EH (cell line): ENCODE data around the gene SEPTIN8.
A peak's percentile ranks its signal among the peaks of the same experiment; 100 is the strongest.

ENCODE experiments used
- DNase-seq: peaks from one replicate; pipeline ENCODE4 v3.0.0-alpha.2; 2015; ENCODE audit warnings: low read depth

Gene SEPTIN8

DNA sequence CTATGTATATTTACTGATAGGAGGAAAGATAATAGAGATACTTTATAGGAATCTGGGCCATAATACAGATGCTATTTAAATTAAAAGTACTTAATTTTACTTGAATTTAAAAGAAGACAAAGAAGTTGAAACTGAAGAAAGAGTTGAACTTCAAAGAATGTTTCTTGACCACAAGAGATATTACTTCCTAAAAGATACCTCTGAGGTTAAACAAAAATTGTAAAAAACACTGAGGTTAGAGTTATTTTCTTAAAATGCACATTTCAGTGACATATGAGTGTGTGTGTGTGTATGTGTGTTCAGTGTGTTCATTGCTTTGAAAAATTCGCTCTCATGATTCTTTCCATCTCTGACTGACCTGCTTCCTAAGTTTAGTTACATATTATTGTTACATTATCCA is 3.5 kb upstream of the SEPTIN8 start:
- DNase-seq = no peak

DNA sequence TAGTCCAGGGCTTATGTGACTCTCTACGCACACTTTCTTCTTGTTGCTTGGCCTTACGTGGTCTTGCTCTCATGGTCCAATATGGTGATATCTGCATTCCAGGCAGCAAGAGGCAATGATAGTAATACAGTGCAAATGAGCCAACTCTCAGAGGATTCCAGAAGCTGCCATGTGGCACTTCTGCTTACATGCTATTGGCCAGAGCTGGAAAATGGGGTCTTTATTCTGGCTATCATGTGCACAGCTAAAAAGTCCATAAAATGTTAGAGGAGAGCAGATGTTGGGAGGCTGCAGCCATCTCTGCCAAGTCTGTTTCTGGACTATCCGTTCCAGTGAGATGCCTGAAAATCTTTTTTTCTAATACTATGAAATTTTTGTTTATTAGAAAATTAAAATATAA is 2.9 kb upstream of the SEPTIN8 start:
- DNase-seq = no peak

DNA sequence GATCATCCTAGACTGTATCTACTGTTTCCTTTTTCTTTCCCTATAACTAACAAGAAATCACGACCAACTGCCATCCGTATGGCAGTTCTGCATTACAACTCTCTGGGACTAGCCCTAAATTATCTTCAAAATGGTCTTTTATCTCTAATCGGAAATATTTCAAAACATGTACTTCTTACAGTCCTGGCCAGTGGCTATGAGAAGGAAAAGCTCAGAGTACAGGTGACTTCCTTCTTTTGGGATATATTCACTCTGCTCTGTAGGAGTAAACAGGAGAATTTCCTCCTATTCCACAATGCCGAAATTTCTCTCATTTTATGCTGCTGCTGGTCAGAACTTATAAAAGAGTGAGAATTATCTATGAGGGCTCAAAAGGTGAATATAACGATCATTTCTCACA is 1.8 kb upstream of the SEPTIN8 start:
- no peak for DNase-seq

- DNase-seq = no peak
Observed at GRCh38 chr5:132778129-132778528, 1.1 kb upstream of the SEPTIN8 start.

- DNase-seq = no peak
Observed at GRCh38 chr5:132776938-132777208, 166 bp downstream of the SEPTIN8 start.

DNA sequence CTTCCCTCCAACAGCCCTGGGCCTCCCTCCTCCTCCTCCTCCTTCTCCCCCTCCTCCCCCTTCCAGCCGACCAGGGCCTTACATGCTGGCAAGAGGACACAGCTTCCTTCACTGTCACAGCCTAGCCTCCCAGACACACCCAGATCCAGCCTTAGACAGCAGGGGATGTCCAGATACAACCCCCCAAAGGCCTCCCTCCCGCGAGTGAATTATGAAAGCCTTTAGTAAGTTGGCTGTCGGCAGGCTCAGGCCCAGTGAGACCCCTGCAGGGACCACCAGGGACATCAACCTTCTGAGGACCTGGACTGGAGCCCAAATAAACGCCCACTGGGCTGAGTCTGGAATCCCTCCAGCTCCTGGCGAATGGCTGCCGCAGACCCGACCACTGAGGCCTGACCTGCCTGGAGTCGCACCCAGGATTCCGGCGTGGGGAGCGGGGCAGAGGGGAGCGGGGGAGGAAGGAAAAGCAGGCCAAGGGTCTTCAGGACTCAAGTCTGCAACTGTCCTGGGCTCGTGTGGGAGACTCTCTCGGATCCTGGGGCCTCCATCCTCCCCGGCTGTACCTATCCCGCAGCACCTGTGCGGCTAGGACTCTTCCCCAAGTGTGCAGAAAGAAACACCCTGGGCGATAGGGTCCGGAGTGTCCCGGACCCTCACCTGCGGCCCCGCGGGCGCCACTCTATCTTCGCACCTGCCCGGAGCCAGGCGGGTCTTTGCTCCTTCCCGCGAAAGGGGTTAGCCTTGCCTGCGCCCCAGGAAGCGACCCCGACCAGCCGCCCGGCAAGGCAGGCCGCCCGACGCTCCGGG is 705 bp downstream of the SEPTIN8 start:
- DNase-seq = peak; percentile 71

DNA sequence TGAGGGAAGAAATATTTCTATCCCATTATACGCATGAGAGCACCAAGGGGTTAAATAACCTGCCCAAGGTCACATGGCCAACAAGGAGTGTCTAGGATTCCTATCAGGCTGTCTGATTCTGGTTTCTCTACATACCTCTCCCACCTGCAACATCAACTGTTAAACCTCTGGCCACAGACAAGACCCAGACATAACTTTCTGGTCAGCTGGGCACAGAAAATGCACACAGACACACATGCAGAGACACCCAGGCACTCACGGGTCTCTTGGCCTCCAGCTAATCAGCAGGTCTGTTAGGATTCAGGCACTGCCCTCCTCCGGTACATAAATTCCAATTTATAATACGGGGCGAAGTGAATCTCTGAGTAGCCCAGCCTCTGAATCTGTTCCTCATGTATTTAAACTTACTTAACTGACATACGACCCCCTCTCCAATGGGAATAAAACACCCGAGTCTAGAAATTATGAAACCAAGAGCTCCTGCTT is 1.5 kb downstream of the SEPTIN8 start:
- DNase-seq = peak; percentile 23

- DNase-seq = no peak
Observed at GRCh38 chr5:132774896-132775295, 2.1 kb downstream of the SEPTIN8 start.

DNA sequence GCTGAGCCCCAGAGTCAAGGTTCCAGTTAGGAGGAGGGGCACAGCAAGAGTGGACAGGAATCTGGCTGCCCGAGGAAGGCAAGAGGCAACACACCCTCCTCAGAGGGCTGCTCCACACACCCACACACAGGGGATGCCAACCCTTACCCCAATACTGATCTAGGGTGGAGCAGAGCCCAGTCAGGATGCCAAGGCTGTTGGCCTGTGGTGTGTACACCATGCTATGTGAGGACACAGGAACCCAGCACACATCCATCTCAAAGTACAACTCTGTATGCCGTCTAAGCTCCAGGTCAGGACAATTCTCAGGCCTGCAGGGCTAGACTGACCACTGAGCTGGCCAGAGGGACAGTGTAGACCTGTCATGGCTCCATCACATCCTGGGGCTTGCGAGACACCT is 2.6 kb downstream of the SEPTIN8 start:
- no peak for DNase-seq

DNA sequence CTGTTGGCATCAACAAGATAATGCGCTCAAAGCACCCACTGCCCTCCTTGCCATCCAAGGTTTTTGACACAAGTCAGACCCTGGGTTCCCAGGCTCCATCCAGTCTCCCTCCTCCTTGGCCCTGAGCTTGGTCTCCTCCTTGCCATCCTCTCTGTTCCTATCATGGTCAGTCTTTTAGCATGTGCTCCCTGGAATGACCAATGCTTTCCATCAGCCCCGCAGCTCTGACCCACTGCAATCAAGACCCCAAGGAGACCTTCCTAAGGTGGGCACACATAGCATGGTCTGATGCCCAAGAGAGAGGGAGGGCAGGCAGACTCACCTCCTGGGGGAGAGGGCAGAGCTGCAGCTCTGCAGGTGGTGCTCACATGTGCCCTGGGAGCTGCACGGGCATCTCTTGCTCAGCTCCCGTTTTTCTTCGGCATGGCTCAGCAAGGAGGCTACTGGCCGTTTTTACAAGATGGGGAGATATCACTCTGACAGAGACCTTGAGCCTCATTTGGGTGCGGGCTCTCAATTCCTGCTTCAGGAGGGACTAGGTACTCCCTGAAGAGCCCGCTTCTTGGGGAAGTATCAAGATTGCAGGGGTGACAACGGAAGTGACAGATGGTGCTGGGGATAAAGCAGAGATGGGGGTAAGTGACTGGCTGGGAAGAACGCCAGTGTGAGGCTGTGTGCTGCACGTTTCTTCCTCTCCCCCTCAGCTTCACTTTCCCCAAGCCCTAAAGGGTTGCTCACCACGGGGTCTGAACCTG is 3.3 kb downstream of the SEPTIN8 start:
- no peak for DNase-seq

- no peak for DNase-seq
Observed at GRCh38 chr5:132773114-132773513, 3.9 kb downstream of the SEPTIN8 start.

DNA sequence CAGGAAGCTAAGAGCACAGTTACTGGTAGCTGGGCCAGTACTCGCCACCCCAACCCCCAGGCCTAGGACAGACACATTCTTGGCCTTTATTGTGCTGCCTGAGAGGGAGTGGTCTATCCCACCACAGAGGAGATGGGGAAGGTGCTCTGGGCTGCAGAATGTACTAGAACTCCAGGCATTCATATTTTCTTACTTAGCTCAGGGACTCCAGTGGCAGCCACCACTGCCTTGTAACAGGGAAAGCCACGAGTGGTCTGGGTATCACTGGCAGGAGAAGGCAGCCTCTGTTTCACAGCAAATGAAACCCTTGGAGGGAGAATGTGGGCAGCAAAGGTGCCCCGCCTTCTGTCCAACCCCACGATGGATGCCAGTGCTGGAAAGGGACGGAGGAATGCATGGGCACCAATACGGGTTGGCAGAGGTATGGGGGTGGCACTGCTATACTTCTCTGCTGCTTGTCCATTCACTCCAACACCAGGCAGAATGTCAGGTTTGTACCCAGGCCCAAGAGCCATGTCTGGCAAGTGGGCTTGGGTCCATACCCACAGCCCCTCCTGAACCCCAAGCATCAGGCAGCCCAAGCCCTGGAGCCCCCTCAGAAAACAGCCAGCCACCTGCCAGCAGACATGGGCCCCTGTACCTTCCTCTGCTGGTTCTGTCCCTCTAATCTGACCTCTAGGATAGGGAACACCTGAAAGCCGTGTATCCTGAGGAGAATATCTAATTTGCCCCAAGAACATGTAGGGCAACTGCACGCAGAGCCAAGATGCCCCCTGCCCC is 4.6 kb downstream of the SEPTIN8 start:
- DNase-seq = peak; percentile 74

GRCh38 chr5:132771503-132771998 is 5.5 kb downstream of the SEPTIN8 start:
- DNase-seq = peak; percentile 97

- DNase-seq = peak; percentile 27
Observed at GRCh38 chr5:132770476-132771159, 6.4 kb downstream of the SEPTIN8 start.

DNA sequence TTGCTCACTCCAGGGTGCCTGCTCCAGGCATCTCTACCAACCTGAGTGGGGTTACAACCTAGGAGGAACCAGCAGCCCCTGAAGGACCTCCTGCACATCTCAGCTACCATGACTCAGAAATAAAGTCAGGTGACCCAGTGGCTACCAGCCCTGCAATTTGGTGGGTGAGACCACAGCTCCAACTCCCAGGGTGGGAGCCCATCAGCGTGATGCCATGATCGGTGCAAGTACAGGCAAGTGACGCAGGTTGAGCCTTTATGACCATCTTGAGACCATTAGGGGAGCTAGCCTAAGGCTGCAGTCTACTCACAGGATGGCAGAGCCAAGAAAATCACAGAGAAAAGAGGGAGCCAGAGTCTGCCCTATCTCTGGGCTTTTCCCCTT is 8.6 kb downstream of the SEPTIN8 start:
- peak; percentile 55 for DNase-seq

DNA sequence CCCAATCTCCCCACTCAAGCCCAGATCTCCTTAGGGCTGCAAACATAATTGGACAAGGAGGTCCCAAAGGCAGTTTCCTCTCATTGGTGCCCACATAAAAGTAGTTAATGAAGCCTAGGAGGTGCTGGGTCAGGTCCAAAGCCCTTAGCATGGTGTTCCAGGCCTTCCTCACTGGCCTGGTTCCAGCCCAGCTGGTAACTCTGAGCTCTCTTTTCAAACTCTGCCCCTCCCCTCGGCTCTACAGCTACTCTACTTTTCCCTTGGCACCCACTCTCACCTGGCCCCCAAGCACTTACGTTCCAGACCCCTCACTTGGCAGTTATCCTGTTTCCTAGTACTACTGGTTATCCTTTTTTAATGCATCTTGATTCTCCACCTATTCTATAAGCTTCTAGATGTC is 9.9 kb downstream of the SEPTIN8 start:
- DNase-seq = peak; percentile 27

- no peak for DNase-seq
Observed at GRCh38 chr5:132766806-132767055, 10.3 kb downstream of the SEPTIN8 start.

DNA sequence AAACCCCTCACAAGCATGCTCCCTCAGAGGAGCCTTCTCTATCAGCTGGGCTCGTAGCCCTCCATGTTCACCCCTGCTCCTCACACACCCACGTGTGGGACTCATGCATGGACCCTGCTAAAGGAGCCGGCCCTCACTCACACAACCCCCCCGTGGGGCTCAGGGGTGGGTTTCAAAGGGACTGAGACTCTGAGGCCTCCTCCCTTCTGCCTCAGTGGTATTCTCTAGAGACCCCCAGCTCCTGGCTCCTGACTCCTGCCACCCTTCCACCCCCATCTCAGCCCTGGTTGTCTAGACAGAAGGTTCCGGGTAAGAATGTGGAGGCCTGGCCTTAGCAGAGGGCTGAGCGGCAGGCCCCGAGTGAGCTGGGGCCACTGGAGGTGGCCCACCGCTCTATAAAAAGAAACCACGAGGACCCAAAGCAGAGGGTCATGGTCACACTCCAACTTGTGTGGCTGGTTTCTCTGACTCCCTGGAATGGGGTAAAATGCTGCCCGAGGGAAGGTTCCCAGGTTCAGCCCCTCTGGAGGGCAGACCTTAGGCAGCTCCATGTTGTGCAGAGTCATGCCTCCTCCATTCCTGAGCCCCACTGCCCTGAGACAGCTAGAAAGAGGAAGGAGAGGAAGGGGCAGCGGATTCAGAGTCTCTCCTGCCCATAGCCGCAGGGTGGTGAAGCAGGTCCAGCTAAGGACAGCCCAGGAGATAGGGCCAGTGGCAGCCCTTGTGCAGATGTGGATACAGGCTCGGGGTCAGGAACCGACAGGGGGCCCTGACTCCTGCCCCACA is 10.8 kb downstream of the SEPTIN8 start:
- DNase-seq = no peak

DNA sequence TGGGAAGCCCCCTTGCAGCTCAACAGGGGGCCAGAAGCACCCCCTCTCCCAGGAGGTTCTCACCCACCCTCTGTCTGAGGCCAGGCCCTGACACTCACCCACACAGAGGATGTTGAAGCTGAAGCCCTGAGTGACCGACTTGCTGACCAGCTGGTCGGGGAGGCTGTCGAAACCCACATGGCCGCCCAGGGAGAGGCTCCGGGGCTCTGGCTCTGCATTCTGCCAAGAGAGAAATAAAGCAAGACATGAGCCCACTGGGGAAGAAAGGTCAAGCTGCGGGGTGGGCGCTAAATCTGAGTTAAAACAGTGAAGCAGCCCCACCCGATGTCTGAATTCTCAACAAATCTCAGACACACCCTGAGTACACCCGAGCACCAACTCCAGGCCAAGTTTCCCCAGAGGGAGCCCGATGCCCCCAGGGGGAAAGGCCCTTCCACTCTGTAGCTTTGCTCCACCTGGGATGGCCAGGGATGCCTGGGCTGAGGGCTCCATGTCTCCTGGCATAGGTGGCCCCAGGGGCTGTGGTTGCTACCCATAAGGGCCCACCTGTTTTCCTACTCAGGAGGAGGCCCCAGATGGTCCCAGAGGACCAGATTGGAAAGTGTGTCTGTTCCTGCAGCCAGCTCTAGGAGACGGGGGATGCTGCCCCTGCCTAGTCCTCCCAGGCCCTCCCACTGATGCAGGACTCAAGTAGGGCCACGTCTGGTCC is 11.6 kb downstream of the SEPTIN8 start:
- no peak for DNase-seq

GRCh38 chr5:132764671-132765238 is 12.3 kb downstream of the SEPTIN8 start:
- no peak for DNase-seq

- DNase-seq = no peak
Observed at GRCh38 chr5:132764051-132764450, 13.0 kb downstream of the SEPTIN8 start.
